NCI-H345 treated with DMSO at 0.1 percent for 48 hours (cell line): ENCODE measurements around the gene KRTAP10-4.

Experiments
- DNase-seq: peaks from one replicate; lab custom pipeline; 2025; ENCODE audit not compliant: unreplicated experiment; lab: John Stamatoyannopoulos, UW

The KRTAP10-4 gene

GRCh38 chr21:44615466-44615865 is 41.9 kb downstream of the KRTAP10-4 start:
- no peak for DNase-seq

- DNase-seq, result peak; percentile 58
Observed at GRCh38 chr21:44615911-44616590, 42.5 kb downstream of the KRTAP10-4 start.

GRCh38 chr21:44616591-44616926 is 43.0 kb downstream of the KRTAP10-4 start:
- no peak for DNase-seq

GRCh38 chr21:44617071-44617501 is 43.6 kb downstream of the KRTAP10-4 start:
- DNase-seq, result no peak

GRCh38 chr21:44618504-44618903 is 45.0 kb downstream of the KRTAP10-4 start:
- DNase-seq, result no peak

- no peak for DNase-seq
Observed at GRCh38 chr21:44618909-44619308, 45.4 kb downstream of the KRTAP10-4 start.

- DNase-seq, result no peak
Observed at GRCh38 chr21:44619886-44620285, 46.4 kb downstream of the KRTAP10-4 start.

GRCh38 chr21:44623575-44623974 is 50.0 kb downstream of the KRTAP10-4 start:
- DNase-seq, result no peak
